Left lung (tissue), 10 donors: ENCODE measurements around the gene DCTD. TPM values are rescaled to one million over a fixed set of nuclear protein-coding genes. Genes with fewer than 3 reads are reported as not detected.

Source experiments
- ATAC-seq: fragments of 200-7000 bp; cut with Tn5 transposase; one replicate; pipeline ENCODE4 v1.9.1; 2020; ENCODE audit warnings: moderate library complexity
- DNase-seq, 4 donors: peaks; one replicate each; pipeline ENCODE4 v3.0.0-alpha.2; 2013 to 2020
- H3K27ac ChIP-seq, 2 donors: fragments of 200-600 bp; sonication (generic) in 1 of 2; one replicate each; pipeline versions ENCODE4 v1.5.0 to v1.8.0; 2020 to 2021
- H3K27me3 ChIP-seq, 2 donors: fragments of 200-600 bp; sonication (generic) in 1 of 2; one replicate each; pipeline versions ENCODE4 v1.5.0 to v1.8.0; 2020 to 2021
- H3K36me3 ChIP-seq, 2 donors: fragments of 200-600 bp; sonication (generic) in 1 of 2; one replicate each; pipeline versions ENCODE4 v1.5.0 to v1.8.0; 2020 to 2021
- H3K4me1 ChIP-seq, 2 donors: fragments of 200-600 bp; one replicate each; pipeline ENCODE4 v1.8.0; 2021
- H3K4me3 ChIP-seq, 2 donors: fragments of 200-600 bp; sonication (generic) in 1 of 2; one replicate each; pipeline versions ENCODE4 v1.5.0 to v1.8.0; 2020 to 2021; ENCODE audit warnings: mild to moderate bottlenecking in 1 of 2
- H3K9me3 ChIP-seq, 2 donors: fragments of 200-600 bp; sonication (generic) in 1 of 2; one replicate each; pipeline versions ENCODE4 v1.5.0 to v1.8.0; 2020 to 2021
- CTCF ChIP-seq, 2 donors: fragments of 200-600 bp; sonication (generic) in 1 of 2; IDR thresholded peaks; one replicate each; pipeline versions ENCODE4 v1.5.0 to v1.8.0; 2021; ENCODE audit warnings: antibody characterized with exemption in 2 of 2
- intact Hi-C, 2 donors: fragments of 100-400 bp; cut with DNase I; formaldehyde crosslinking; loops; one replicate each; pipeline versions ENCODE4 v1.11.2 to v1.14.2; 2022
- polyA plus RNA-seq, 6 donors: library from polyadenylated mRNA; unstranded; fragments of 120-200 nt; gene quantifications; one replicate each; pipeline ENCODE4 v1.2.1, GENCODE V29; 2013; ENCODE audit not compliant: insufficient read length in 6 of 6
- total RNA-seq, 2 donors: library from RNA; stranded (reverse); fragmentation: NEBNext Ultra II Directional; extraction: Animal tissue kit (Norgen Biotek cat#: 25700); gene quantifications; one replicate each; pipeline ENCODE4 v1.2.1, GENCODE V29; 2021
- donor health status: DM: no; HTN: yes; CAD: no.
- donor health status: DM: no; HTN: no; CAD: no.

Gene DCTD
- total and polyA plus RNA-seq, 8 donors = 83.4 to 116 (median 105) TPM

- TF ChIP-seq CTCF (IDR thresholded peaks at IDR 0.05) = no peak
- no peaks in the 10 kb centered on the region for H3K4me1 ChIP-seq
- ATAC-seq = no peak
Measured at GRCh38 chr4:182843808-182844325, 73.3 kb downstream of the DCTD start.

DNA sequence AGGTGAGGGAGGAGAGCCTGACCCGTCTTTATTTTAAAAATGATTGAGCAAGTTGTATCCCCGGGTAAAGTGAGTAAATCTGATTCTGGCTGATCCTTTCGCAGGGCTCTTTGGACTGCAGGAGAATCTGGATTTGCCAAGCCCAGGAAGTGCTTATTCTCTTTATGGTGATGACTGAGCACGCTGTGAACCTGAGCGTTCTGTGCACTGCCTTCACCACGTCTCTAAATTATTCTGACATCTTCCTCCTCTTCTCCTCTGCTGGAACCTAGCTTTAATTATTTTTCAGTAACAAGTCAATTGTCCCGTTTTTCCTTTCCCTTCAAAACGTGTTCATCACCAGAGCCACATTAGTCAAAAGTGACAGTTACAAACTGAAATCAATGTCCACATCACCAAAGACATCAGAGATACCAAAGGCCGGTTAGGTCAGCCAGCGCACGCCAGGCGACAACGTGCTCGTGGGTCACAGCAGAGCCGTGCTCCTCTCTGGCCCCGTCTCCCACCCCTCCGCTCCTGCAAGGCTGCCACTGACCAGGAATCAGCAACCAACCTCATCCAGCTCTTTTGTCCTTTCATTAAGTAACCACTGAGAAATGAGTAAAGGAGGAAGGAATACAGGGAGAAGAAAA lies 74.3 kb downstream of the DCTD start:
- no peaks in the 10 kb centered on the region for H3K36me3 ChIP-seq
- DNase-seq (no peak), ATAC-seq (no peak)
- no peak for TF ChIP-seq CTCF (IDR thresholded peaks at IDR 0.05)
- H3K9me3 ChIP-seq = no peaks in the 10 kb centered on the region
- H3K27me3 ChIP-seq = no peaks in the 10 kb centered on the region
- no peaks in the 10 kb centered on the region for H3K4me1 ChIP-seq
- H3K4me3 ChIP-seq = no peak overlapping the region
- intact Hi-C loops = no loop called here
- H3K27ac ChIP-seq = no peak overlapping the region

More at GRCh38 chr4:182843808-182844325, 73.3 kb downstream of the DCTD start:
- Histone ChIP-seq H3K36me3 (no peaks in the 10 kb centered on the region), H3K27me3 (no peaks in the 10 kb centered on the region), H3K27ac (no peak overlapping the region), H3K9me3 (no peaks in the 10 kb centered on the region), H3K4me3 (no peak overlapping the region)
- no peak for DNase-seq
- intact Hi-C loops = no loop called here

GRCh38 chr4:182842104-182842600 lies 75.0 kb downstream of the DCTD start:
- DNase-seq = no peak
- TF ChIP-seq CTCF (IDR thresholded peaks at IDR 0.05) = no peak
- H3K9me3 ChIP-seq = no peaks in the 10 kb centered on the region
- intact Hi-C loops = no loop called here
- H3K36me3 ChIP-seq = no peaks in the 10 kb centered on the region
- no peaks in the 10 kb centered on the region for H3K27me3 ChIP-seq
- no peaks in the 10 kb centered on the region for H3K4me1 ChIP-seq
- no peak overlapping the region for H3K27ac ChIP-seq
- no peak for ATAC-seq
- H3K4me3 ChIP-seq = no peak overlapping the region

GRCh38 chr4:182840108-182840507 lies 77.1 kb downstream of the DCTD start:
- DNase-seq = no peak
- no peak for ATAC-seq
- TF ChIP-seq CTCF (IDR thresholded peaks at IDR 0.05) = no peak
- H3K27ac ChIP-seq = no peak overlapping the region
- H3K36me3 ChIP-seq = no peaks in the 10 kb centered on the region
- H3K9me3 ChIP-seq = no peaks in the 10 kb centered on the region
- H3K4me3 ChIP-seq = no peak overlapping the region
- H3K4me1 ChIP-seq = no peaks in the 10 kb centered on the region
- peaks cover 0 to 14% of the 10 kb centered on the region in 2 donors for H3K27me3 ChIP-seq
- intact Hi-C loops = no loop called here

Other genes with a start within 250 kb of the DCTD start
- gene WWC2, start 181.9 kb upstream of the DCTD start, total RNA-seq = 10 to 100 TPM; 55.4 to 96.9 TPM
- gene WWC2, start 181.9 kb upstream of the DCTD start, polyA plus RNA-seq = 10 to 100 TPM; 39.6 to 68.1 (median 48.1) TPM